GM19372 (cell line): ENCODE data around the gene HEXB.
"Not testable (repeated sequence)": the region's sequence is repeated elsewhere in the genome, so short reads cannot be mapped to it uniquely, and the experiment has no call there.

Source experiments
- ATAC-seq: cut with Tn5 transposase; IDR thresholded peaks from one replicate; pipeline ENCODE4 v1.9.1; 2021; ENCODE audit warnings: mild to moderate bottlenecking, low read depth, moderate library complexity; ENCODE audit not compliant: unreplicated experiment

HEXB gene

DNA sequence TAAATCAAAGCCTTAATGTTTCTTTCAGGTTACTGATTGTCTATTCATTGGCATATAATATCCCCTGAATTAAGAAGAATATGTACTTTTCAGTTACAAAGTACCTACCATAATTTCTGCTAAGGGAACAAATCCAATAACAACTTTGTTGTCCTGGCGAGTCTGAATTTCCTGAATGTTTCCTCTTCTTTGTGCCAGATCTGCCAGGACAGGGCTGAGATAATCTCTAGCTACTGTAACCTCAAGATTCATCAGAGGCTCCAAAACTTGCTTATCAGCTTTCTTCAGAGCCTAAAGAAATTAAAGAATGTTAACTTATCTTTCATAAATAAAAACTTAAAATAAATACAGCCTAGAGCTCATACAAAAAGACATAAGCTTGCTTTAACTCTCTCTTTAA is 37.2 kb downstream of the HEXB start:
- ATAC-seq = no peak

DNA sequence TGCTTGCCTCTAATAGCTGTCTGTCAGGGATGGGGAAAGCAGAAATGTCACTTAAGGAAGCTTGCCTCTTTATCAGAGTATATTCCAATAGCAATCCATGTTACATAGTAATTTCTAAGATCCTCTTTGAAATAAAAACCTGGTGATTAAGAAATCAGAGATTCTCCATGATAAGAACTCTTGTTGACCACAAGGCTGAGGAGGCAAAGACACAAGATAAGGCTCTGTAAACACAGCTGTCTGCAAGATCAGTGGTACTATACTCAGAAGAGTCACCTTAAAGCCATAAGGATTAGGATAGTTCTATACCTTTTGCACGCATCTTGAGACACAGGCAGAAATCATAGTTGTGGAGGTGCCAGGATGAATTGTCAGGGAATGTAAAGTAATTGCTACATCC is 40.3 kb downstream of the HEXB start:
- ATAC-seq = no peak

DNA sequence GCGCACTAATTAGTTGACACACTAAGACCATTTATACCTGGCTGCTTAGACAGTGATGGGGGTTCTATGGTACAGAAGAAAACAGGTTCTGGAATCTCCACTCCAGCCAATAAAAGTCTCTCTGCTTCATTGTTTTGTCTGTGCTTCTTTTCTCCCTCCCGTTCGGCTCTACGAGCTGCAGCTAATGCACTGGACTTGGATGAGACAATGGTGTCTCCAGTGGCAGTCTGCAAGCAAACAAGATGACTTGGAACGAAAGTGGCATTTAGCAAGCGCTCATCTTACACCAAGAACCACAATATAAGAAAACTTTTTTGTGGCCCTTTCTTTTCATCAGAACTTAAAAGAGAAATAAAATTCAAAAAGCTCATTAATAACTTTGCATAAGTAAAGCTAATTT is 51.7 kb downstream of the HEXB start:
- no peak for ATAC-seq

DNA sequence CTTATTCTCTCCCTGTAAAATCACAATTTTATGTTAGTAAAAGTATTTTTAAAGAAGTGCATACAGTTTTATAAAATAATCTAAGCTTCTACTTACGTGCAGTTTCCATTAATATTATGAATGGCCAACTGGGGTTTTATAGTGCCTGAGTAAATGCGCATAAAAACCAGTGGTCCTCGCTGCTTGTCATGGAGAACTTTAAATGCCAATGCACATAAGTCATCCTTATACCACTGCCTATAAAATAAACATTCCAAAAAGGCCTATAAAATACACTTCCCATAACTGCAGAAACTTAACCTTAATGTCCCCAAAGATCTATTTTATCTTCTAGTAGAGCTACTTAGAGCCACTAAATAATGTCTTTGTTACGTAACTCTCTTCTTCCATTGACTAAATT is 53.4 kb downstream of the HEXB start:
- ATAC-seq = no peak

DNA sequence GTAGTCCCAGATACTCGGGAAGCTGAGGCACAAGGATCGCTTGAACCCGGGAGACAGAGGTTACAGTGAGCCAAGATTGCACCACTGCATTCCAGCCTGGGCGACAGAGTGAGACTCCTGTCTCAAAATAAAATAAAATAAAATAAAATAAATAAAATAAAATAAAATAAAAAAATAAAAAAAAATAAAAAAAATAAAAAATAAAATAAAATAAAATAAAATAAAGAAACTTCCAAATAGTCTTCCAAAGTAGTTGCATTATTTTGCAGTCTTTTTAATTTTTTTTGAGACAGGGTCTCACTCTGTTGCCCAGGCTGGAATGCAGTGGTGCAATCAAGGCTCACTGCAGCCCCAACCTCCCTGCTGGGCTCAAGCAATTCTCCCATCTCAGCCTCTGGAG is 63.7 kb downstream of the HEXB start:
- ATAC-seq = not testable (repeated sequence)

DNA sequence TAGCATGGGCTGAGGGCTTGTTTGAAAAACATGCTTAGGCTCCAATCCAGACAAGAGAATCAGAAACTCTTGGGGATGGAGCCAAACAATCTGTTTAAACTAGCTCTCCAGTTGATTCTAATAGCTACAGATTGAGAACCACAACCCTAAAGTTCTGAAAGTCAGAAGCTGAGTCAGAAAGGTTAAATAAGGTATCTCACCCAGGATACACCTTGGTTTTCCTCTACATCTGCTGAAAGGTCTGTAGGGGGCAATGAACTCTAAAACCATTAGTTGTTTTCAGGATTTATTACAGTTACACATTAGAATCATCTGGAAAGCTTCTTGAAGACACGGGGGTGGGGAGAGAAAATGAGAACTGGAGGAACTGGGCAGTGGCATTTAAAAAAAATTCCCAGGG is 76.2 kb downstream of the HEXB start:
- ATAC-seq = no peak

DNA sequence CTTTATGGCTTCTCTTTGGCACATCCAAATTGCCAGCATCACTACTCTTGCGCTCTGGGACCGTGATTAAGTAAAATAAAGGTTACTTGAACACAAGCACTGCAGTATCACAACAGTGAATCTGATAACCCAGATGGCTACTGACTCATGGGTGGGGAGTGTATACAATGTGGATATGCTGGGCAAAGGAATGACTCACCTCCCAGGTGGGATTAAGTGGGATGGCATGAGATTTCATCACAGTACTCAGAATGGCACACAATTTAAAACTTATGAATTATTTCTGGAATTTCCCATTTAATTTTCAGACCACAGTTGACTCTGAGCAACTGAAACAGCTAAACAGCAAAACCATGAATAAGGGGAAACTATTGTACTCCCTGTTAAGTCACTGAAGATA is 77.6 kb downstream of the HEXB start:
- ATAC-seq = no peak

DNA sequence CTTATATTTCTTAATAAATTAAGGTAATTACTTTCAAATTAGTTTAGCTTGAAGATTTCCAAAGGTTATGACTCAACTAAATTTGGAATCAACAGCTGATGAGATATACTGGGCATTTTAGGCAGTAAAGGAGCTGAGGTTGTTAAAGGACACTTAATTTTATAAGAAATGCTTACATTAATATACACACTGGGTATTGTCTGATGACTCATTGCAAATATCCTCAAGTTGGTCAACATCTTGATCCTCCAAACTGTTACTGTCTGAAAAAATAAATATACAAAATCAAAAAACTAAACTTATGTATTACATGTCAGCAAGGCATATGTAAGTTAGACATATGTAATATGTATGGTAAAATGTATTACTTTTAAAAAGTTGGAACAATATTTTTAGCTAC is 78.5 kb downstream of the HEXB start:
- no peak for ATAC-seq

DNA sequence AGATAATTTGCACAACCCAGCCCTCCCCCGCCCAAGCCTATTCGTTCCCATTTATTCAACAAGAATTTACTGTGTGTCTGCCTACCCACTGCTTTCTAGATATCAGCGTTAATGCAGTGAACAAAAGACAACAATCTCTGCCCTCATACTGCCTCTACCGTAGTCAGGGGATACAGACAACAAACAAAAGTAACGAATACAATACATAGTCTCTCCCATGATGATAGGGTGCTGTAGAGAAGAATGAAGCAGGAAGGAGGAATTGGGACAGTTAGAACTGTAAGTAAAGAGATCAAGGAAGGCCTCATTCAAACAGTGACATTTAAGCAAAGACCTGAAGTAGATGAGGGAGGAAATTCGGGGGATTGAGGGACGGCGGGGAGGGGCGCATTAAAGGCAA is 80.2 kb downstream of the HEXB start:
- no peak for ATAC-seq

DNA sequence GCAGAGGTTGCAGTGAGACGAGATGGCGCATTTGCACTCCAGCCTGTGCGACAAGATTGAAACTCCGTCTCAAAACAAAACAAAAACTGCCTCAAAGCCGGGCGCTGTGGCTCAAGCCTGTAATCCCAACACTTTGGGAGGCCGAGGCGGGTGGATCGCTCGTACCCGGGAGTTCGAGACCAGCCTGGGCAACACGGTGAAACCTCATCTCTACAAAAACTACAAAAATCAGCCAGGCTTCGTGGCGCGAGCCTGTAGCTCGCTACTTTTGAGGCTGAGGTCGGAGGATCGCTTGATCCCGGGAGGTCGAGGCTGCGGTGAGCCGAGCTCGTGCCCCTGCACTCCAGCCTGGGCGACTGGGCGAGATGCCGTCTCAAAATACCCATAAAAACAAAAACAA is 80.9 kb downstream of the HEXB start:
- ATAC-seq = no peak

DNA sequence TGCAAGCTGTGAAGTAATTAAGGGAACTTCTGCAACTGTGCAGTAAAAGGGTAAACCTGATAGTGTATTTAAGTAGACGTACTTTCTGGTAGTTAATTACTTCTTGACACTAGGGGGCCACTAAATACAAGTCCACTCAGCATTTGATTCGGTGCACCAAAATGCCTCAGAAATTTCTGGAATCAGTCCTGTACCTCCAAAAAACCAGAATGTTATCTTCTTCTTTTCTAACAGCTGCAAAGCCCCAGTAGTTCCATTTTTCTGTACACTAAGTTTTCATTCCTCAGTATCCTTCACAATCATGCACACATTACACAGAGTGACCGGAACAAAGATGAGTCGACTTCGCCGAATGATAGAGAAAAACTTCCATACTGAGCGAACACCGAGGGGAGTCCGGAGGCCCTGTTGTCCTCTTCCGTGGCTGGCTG is 81.4 kb downstream of the HEXB start:
- ATAC-seq = peak; percentile 24

DNA sequence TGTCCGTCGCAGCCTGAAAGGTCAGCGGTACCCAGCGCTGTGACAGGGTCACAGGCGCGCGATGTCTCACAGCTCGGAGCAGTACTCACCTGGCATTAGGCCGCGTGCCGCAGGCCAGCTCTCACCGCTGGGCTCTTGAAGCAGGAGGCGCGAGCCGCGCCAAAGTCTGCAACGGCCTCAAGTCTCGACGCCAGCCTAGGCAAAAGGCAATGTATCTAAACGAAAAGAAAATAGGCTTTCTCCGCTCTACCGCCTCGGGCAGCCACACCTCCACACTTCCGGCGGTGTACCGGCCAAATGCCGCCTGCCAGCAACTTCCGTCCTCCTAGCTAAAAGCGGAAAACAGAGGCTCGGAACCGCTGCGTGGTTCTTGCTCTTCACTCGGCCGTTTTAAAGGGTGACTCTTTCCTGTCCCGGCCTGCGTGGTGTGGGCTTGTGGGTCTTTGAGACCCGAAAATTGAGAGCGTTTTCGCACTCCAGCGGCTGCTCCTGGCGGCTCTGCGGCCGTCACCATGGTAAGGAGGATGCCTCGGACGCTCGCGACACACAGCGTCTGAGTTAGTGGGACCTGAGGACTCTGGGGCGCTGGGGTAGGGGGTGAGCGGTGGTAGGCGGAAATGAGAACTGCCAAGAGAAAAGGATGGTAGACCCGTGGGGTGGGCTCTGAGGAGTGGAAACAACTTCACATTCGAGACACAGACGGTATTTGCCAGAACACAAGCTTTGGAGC is 82.0 kb downstream of the HEXB start, which contains the start of the genes GFM2 and NSA2:
Gene GFM2, minus strand, starts transcription at position 269 of the 730 bp plus-strand sequence. CDS start 3,375 bp downstream, outside the sequence.
Gene NSA2, plus strand, starts transcription at position 401 of the 730 bp plus-strand sequence. Its CDS starts 112 bp downstream, at position 513.
- ATAC-seq = peak; percentile 87

DNA sequence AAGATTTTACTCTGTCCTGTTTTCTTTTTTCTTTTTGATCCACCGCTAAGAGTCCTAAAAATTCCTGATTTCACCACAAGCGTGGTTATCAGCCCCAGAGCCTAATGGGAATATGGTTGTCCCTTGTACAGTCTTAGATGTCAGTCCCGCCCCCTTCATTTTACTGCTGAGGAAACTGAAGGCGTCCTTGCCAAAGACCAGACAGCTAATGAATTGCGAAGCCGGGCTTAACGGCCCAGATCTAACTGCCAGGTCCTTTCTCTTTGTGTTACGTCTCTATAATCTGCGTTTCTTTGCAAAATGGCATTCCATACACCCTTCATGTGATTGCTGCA is 82.5 kb downstream of the HEXB start:
- peak; percentile 28 for ATAC-seq
